Measurements from ENCODE around the gene CCBE1.
A peak's percentile ranks its signal among the peaks of the same experiment; 100 is the strongest.
"Not testable (repeated sequence)": the region's sequence is repeated elsewhere in the genome, so short reads cannot be mapped to it uniquely, and the experiment has no call there.

The CCBE1 gene

DNA sequence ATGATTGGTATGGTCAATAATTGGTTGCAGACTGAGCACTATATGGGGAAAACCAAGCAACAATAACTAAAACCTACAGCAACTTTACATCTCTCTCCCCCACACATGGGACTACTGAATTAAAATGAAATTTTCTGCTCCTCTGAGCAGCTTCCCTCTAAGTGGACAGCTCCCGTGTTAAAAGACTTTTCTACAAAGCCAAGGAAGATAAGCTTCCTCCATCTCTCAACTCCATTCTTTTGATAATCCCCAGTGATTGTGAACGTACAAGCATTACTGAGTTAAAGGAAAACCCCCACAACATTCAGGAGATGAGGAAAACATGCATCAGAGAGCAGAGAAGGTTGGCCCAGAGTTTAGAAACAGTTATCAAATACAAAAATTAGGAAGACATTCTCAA is 21.9 kb downstream of the CCBE1 start:
- DNase-seq, result no peak

DNA sequence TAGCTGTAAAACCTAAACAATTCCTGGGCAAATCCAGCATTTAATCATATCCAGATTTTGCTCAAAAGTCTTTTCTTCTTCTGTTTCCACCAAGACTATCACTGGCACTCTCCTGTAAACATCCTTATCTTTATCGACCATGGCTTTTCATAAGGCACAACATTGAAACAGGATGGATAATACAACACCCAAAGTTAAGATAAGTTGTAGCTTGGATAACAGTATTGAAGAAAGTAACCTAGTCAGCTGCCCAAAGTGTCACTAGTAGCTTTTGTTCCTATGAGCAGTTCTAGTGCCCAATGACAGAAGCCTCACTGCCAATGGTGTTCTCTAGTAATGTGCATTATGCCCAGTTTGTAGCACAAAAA is 22.3 kb downstream of the CCBE1 start:
- no peak for DNase-seq

GRCh38 chr18:59674186-59674902 is 22.9 kb downstream of the CCBE1 start:
- no peak for DNase-seq

DNA sequence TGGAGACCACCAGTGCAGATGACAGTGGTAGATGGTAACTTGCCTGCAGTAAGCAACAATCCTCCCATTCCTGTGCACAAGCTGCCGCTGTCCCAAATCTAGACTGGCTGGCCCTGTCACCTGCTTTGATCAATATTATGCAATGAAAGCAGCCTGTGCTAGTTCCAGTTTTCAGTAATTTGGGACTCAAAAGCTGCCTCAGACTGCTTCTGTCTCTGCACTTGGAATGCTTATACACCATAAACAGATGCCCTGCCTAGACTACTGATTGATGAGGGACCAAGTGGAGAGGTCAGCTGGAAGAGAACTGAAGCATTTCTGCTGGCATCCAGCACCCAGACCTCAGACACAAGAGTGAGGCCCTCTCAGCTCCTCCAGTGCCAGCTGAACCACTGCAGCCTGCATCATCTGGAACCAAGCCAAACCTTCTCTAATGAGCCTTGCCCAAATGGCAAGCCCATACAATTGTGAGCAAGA is 24.9 kb downstream of the CCBE1 start:
- peak; percentile 87 for DNase-seq

DNA sequence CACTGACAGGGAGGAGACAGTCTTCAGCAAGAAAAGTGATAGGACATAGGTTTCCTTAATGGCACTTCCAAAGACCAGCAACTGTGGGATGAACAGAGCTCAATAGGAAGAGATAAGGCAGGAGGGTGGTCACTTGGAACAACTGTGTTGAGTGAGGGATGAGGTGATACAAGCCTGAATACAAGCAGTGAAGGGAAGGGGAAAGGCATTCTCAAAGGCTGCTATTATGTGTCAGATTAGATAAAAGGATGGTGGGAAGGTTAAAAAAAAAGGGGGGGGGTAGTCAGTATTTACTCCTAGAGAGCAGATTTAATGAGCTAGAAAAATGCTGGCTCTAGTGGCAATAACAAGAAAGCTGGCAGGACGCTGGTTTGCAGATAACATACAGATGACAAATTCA is 25.7 kb downstream of the CCBE1 start:
- no peak for DNase-seq

GRCh38 chr18:59669872-59670657 is 27.2 kb downstream of the CCBE1 start:
- no peak for DNase-seq

GRCh38 chr18:59667488-59667887 is 29.7 kb downstream of the CCBE1 start:
- no peak for DNase-seq

GRCh38 chr18:59666007-59666402 is 31.2 kb downstream of the CCBE1 start:
- DNase-seq, result not testable (repeated sequence)

DNA sequence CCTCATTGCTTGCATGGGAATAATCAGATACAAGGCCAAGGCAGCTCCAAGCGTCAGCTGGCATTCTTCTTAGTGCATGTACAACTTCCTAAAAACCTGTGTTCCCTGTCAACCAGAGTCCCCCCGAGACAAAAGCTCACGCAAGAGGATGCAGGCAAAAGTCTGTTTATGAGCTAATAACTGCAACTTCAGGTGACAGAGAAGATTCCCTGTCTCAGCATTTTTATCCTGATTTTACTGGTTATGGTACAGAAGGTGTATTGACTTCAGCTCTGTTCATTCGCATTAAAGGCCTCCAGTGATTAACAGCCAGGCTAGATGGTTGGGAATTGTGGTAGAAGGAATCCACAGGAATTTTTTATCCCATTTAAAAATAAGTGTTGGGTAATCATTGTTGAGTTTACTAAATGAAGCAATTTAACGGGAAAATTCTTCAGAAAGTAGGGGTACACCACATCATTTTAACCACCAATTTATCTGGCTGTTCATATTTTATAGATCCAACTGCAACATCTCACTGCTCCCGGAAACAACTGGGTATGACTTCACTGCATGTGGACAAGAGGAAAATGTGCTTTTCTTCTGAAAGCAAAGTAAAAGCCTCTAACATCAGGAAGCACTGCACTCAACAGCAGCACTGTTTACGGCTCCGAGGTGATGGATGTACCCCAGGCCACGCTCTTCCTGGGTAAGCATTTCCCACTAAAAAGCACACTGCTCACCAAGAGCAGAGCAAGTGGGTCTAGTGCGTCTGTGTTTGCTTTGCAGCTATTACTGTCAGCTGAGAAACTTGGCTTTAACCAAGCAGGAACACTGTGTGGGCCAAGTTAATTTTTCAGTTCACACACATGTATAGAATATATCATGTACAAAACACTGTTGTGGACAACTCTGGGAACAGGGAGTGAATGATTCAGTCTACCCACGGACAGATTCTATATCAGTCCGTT is 31.9 kb downstream of the CCBE1 start:
- DNase-seq, result no peak

GRCh38 chr18:59664329-59664728 is 32.9 kb downstream of the CCBE1 start:
- no peak for DNase-seq

DNA sequence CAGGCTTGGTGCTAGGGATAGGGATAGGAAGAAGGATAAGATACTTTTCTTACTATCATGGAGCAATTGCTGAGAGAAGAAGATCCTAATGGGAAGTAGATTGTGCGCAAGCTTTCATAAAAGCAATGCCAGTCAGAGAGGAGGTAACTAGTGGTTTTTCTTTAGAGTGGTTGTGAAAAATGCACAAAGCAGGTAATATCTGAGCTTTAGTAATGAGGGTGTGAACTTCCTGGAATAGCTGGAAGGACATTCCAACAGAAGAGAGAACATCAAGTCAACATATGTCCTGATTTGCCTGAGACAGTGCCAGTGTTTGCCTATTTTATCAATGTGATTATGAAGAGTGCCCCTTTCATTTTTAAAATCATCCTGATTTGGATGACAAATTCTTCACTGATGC is 34.1 kb downstream of the CCBE1 start:
- no peak for DNase-seq

DNA sequence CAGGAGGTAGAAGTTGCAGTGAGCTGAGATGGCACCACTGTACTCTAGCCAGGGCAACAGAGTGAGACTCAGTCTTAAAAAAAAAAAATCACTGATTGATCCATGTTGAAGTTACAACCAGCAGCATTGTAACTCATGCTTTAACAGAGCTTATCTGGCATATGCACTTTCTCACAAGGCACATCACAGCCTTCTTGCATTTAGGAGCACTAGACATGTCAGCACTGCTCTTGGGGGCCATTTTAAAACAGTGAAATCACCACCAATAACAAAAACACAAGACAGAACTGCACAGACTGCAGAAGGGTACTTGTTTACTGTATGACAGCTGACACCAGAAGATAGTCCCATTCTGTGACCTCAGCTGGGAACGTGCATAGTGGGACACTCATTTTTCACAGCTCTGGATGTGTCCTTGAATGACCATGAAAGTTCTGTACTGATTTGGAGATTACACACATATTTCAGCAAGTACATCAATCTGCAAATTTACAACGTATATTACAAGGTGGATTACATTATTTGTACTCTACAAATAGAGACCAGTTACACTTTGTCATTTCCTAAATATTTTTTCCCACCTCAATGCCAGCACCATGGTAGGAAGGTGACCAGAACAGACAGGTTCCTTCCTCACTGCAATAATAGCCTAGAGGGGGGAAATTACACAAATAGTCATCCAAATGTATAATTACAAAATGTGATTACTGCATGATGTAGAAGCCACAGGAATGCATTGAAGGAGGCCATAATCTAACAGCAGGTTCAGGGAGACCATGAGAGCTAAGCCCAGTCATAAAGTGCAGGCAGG is 35.1 kb downstream of the CCBE1 start:
- no peak for DNase-seq

- DNase-seq, result no peak
Measured at GRCh38 chr18:59660786-59661743, 36.2 kb downstream of the CCBE1 start.

- DNase-seq, result no peak
Measured at GRCh38 chr18:59660366-59660765, 36.9 kb downstream of the CCBE1 start.

- no peak for DNase-seq
Measured at GRCh38 chr18:59659508-59660170, 37.6 kb downstream of the CCBE1 start.

GRCh38 chr18:59658941-59659340 is 38.3 kb downstream of the CCBE1 start:
- no peak for DNase-seq

DNA sequence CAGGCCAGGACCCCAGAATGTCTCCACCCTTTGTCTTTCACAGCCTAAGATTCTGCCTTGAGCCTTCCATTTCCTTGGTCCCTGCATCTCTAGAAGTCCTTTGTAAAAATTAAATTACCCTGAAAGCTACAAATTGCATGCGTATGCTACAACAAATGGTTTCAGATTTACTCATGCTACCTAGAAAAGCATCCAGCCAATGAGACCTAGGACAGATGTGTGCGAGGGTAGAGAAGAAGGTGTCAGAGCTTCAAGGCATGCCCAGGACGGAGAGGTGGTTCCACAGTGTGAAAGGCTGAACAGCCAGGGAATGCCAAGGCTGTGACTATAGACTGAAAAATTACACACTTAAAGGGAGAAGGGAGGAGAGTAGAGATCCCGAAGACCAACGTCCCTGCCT is 40.2 kb downstream of the CCBE1 start:
- no peak for DNase-seq

DNA sequence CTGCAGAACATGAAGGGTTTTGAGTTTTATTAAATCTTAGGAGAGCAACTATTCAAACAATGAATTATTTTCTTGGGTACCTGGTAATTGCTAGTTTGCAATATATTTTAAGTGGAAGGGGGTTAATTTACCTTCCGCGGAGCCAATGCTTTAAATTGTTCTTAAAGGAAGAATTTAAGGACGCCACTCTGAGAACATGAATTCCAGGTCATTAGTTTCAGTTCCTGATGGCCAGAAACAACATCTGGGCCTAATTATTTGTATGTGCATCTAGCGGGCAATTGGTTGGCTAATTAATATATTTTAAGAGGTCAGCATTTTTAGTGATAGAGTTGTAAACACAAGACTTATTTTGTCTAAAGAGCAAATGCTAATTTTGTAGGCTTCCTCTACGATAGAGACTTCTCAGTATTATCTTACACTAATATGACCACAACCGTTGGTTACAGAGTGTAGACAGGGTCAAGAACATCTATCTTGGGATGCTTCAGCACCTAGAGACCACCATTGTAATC is 40.8 kb downstream of the CCBE1 start:
- DNase-seq, result no peak

DNA sequence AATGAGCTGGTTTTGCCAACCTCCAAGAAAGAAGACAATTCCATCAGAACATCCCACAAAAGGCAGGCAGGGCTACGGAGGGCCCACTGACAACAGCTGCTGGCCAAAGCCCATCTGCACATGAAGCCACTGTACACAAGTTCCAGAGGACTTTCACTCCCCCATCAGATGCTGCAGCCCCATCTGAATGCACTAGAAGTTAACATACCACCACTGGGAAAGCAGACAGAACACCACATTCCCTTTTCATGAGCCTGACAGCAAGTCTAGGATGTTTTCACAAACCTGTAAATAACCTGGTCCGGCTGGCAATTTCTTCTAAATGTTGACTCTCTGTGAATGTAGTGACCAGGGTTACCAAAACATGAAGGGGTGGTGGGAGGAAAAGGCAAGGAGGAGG is 41.5 kb downstream of the CCBE1 start:
- no peak for DNase-seq

GRCh38 chr18:59651071-59651470 is 46.2 kb downstream of the CCBE1 start:
- no peak for DNase-seq

Data from DMS79 (cell line).